GM23338 (cell line): ENCODE results near the gene ASIC3.
"Not testable (repeated sequence)": the region's sequence is repeated elsewhere in the genome, so short reads cannot be mapped to it uniquely, and the experiment has no call there.

Experiments
- CREB1 ChIP-seq: fragments of 250-450 bp; sonication (Bioruptor Pico); IDR thresholded peaks from 2 replicates; pipeline ENCODE4 v1.5.0; 2020; ENCODE audit warnings: low read depth, mild to moderate bottlenecking, moderate library complexity
- CTCF ChIP-seq, 2 experiments: fragments of 200-600 bp in 1 of 2; sonication (generic) in 1 of 2; conservative IDR thresholded peaks; 2 replicates each; pipeline versions ENCODE4 v1.5.1 to v1.6.1; 2016 to 2017; ENCODE audit warnings: antibody characterized with exemption in 2 of 2, low read depth in 2 of 2, mild to moderate bottlenecking in 2 of 2, moderate library complexity in 1 of 2
- ETS1 ChIP-seq: IDR thresholded peaks from 2 replicates; pipeline ENCODE4 v1.6.1; 2016; ENCODE audit warnings: antibody characterized with exemption
- EZH2 ChIP-seq: fragments of 200-600 bp; sonication (generic); IDR thresholded peaks from one replicate; pipeline ENCODE4 v1.8.0; 2017; ENCODE audit warnings: antibody characterized with exemption, mild to moderate bottlenecking, low read depth; ENCODE audit not compliant: unreplicated experiment
- EZH2phosphoT487 ChIP-seq: fragments of 200-600 bp; sonication (generic); IDR thresholded peaks from one replicate; pipeline ENCODE4 v1.8.1; 2018; ENCODE audit warnings: antibody characterized with exemption; ENCODE audit not compliant: unreplicated experiment
- JUNB ChIP-seq: IDR thresholded peaks from one replicate; pipeline ENCODE4 v1.6.1; 2016; ENCODE audit warnings: antibody characterized with exemption; ENCODE audit not compliant: unreplicated experiment
- NANOG ChIP-seq: IDR thresholded peaks from 2 replicates; pipeline ENCODE4 v1.6.1; 2016; ENCODE audit warnings: antibody characterized with exemption, borderline replicate concordance
- POLR2AphosphoS5 ChIP-seq: IDR thresholded peaks from 2 replicates; pipeline ENCODE4 v1.6.1; 2016; ENCODE audit warnings: antibody characterized with exemption, low read depth
- REST ChIP-seq: IDR thresholded peaks from one replicate; pipeline ENCODE4 v1.6.1; 2018; ENCODE audit warnings: antibody characterized with exemption; ENCODE audit not compliant: unreplicated experiment
- STAT1 ChIP-seq: IDR thresholded peaks from one replicate; pipeline ENCODE4 v1.6.1; 2016; ENCODE audit warnings: antibody characterized with exemption; ENCODE audit not compliant: unreplicated experiment
- ZNF114 ChIP-seq: fragments of 250-450 bp; sonication (Bioruptor Pico); IDR thresholded peaks from 2 replicates; pipeline ENCODE4 v1.5.0; 2020; ENCODE audit warnings: mild to moderate bottlenecking, moderate library complexity
- ZNF331 ChIP-seq: fragments of 250-450 bp; sonication (Bioruptor Pico); IDR thresholded peaks from 2 replicates; pipeline ENCODE4 v1.5.0; 2020; ENCODE audit warnings: low read depth, mild to moderate bottlenecking, moderate library complexity
- ZNF462 ChIP-seq: fragments of 250-450 bp; sonication (Bioruptor Pico); IDR thresholded peaks from 2 replicates; pipeline ENCODE4 v1.5.0; 2020; ENCODE audit warnings: mild to moderate bottlenecking, moderate library complexity

GRCh38 chr7:151026771-151027727 is 21.3 kb upstream of the ASIC3 start:
- not testable (repeated sequence) for TF ChIP-seq CTCF (conservative IDR thresholded peaks at IDR 0.05; ENCODE audit: low read depth in 2 of 2); ETS1; EZH2; POLR2AphosphoS5; NANOG; REST; ZNF331 (CRISPR knock-in tag); EZH2phosphoT487; CREB1 (CRISPR knock-in tag); ZNF462 (CRISPR knock-in tag); JUNB; STAT1; ZNF114 (CRISPR knock-in tag)
